CD14-positive monocyte (primary cell): ENCODE measurements around the gene ECI2. TPM values are rescaled to one million over a fixed set of nuclear protein-coding genes. Genes with fewer than 3 reads are reported as not detected.
A peak's percentile ranks its signal among the peaks of the same experiment; 100 is the strongest.

Experiments used
- DNase-seq, 3 donors: peaks; one replicate each; pipeline ENCODE4 v3.0.0-alpha.2; 2011 to 2022
- H2AFZ ChIP-seq: 2 replicates; pipeline ENCODE4 v1.6.0; 2012; ENCODE audit warnings: mild to moderate bottlenecking, low read depth, low read length, inconsistent platforms; ENCODE audit not compliant: insufficient read depth, poor library complexity, severe bottlenecking
- H3K27ac ChIP-seq, 2 donors: 1 replicate in 1 of 2; 2 replicates in 1 of 2; pipeline ENCODE4 v1.5.1; 2012 to 2013; ENCODE audit warnings: low read length in 2 of 2, control low read depth in 1 of 2, inconsistent platforms in 1 of 2, low read depth in 1 of 2, mild to moderate bottlenecking in 1 of 2
- H3K27me3 ChIP-seq, 2 donors: one replicate each; pipeline versions ENCODE4 v1.6.0 to v1.6.1; 2011 to 2013; ENCODE audit warnings: low read length in 2 of 2; ENCODE audit not compliant: control insufficient read depth in 2 of 2, insufficient read depth in 2 of 2
- H3K36me3 ChIP-seq, 2 donors: replicated peaks in 1 of 2; 1 replicate in 1 of 2; 2 replicates in 1 of 2; pipeline versions ENCODE4 v1.5.1 to v1.6.1; 2012 to 2013; ENCODE audit warnings: low read length in 2 of 2, control low read depth in 1 of 2, inconsistent platforms in 1 of 2, mild to moderate bottlenecking in 1 of 2; ENCODE audit not compliant: insufficient read depth in 2 of 2, control insufficient read depth in 1 of 2
- H3K4me1 ChIP-seq, 2 donors: 1 replicate in 1 of 2; 2 replicates in 1 of 2; pipeline versions ENCODE4 v1.5.1 to v1.6.1; 2012 to 2013; ENCODE audit warnings: low read length in 2 of 2, control low read depth in 1 of 2, inconsistent platforms in 1 of 2, mild to moderate bottlenecking in 1 of 2, moderate library complexity in 1 of 2; ENCODE audit not compliant: insufficient read depth in 2 of 2, control insufficient read depth in 1 of 2
- H3K4me2 ChIP-seq: replicated peaks from 2 replicates; pipeline ENCODE3; 2012; ENCODE audit warnings: low read length, moderate library complexity, mild to moderate bottlenecking; ENCODE audit not compliant: poor library complexity, severe bottlenecking; ENCODE audit errors: extremely low read depth
- H3K4me3 ChIP-seq, 3 experiments: fragments of 200-600 bp in 1 of 3; sonication (generic) in 1 of 3; replicated peaks in 1 of 3; 1 replicate in 2 of 3; 2 replicates in 1 of 3; pipeline ENCODE4 v1.5.1; 2011 to 2013; ENCODE audit warnings: low read length in 3 of 3, mild to moderate bottlenecking in 3 of 3, control low read depth in 2 of 3, low read depth in 2 of 3, inconsistent platforms in 1 of 3, moderate library complexity in 1 of 3
- H3K79me2 ChIP-seq: 2 replicates; pipeline ENCODE4 v1.6.0; 2012; ENCODE audit warnings: mild to moderate bottlenecking, control low read depth, inconsistent platforms, low read length, moderate library complexity; ENCODE audit not compliant: insufficient read depth
- H3K9ac ChIP-seq: 2 replicates; pipeline ENCODE4 v1.6.0; 2017; ENCODE audit warnings: low read length, mild to moderate bottlenecking; ENCODE audit not compliant: insufficient read depth, poor library complexity, severe bottlenecking
- H3K9me3 ChIP-seq, 2 donors: replicated peaks in 1 of 2; 1 replicate in 1 of 2; 2 replicates in 1 of 2; pipeline versions ENCODE4 v1.5.1 to v1.6.1; 2012 to 2013; ENCODE audit warnings: low read length in 2 of 2, control low read depth in 1 of 2; ENCODE audit not compliant: control insufficient read depth in 1 of 2, insufficient read depth in 1 of 2
- H4K20me1 ChIP-seq: 2 replicates; pipeline ENCODE4 v1.6.0; 2012; ENCODE audit warnings: mild to moderate bottlenecking, low read length, control low read depth, moderate library complexity; ENCODE audit not compliant: insufficient read depth
- H3K27ac Mint-ChIP-seq, 7 donors: one replicate each; pipeline ENCODE4 v1.8.0; 2020; ENCODE audit warnings: mild to moderate bottlenecking in 7 of 7, mixed read lengths in 7 of 7, moderate library complexity in 6 of 7, inconsistent platforms in 2 of 7
- H3K27me3 Mint-ChIP-seq, 3 donors: one replicate each; pipeline ENCODE4 v1.8.0; 2021 to 2022; ENCODE audit warnings: low read depth in 3 of 3, mild to moderate bottlenecking in 3 of 3, mixed read lengths in 3 of 3, moderate library complexity in 3 of 3, inconsistent platforms in 1 of 3
- H3K36me3 Mint-ChIP-seq, 2 donors: one replicate each; pipeline ENCODE4 v1.8.0; 2020; ENCODE audit warnings: mixed read lengths in 2 of 2, inconsistent platforms in 1 of 2, mild to moderate bottlenecking in 1 of 2
- H3K4me1 Mint-ChIP-seq: one replicate; pipeline ENCODE4 v1.8.0; 2020; ENCODE audit warnings: mild to moderate bottlenecking, mixed read lengths
- H3K4me3 Mint-ChIP-seq, 2 donors: one replicate each; pipeline ENCODE4 v1.8.0; 2020; ENCODE audit warnings: mild to moderate bottlenecking in 2 of 2, mixed read lengths in 2 of 2, moderate library complexity in 1 of 2
- H3K9me3 Mint-ChIP-seq, 7 donors: one replicate each; pipeline ENCODE4 v1.8.0; 2020 to 2022; ENCODE audit warnings: mixed read lengths in 7 of 7, mild to moderate bottlenecking in 6 of 7, moderate library complexity in 6 of 7, inconsistent platforms in 2 of 7
- WGBS: methylation state at CpG from one replicate; pipeline ENCODE4 v1.1.5; 2013; ENCODE audit warnings: missing lambda C conversion rate; ENCODE audit not compliant: insufficient coverage; 5-methylcytosine and 5-hydroxymethylcytosine counted together
- intact Hi-C, 2 donors: fragments of 100-400 bp; cut with micrococcal nuclease; formaldehyde crosslinking; loops; one replicate each; pipeline versions ENCODE4 v1.15.0 to v1.15.1; 2023
- polyA plus RNA-seq, 3 donors: library from polyadenylated mRNA; depleted of rRNA in 1 of 3; unstranded in 2 of 3; stranded (reverse) in 1 of 3; fragments of 300-500 nt in 2 of 3; fragments of >200 nt in 1 of 3; fragmentation: Illumina TruSeq in 2 of 3; gene quantifications; 1 replicate in 2 of 3; 2 replicates in 1 of 3; pipeline ENCODE4 v1.2.3, GENCODE V29; 2012 to 2021
- TF ChIP-seq, protein P1 (sequence below): fragments of 200-600 bp; IDR thresholded peaks from one replicate; pipeline ENCODE4 v1.8.0; 2022; ENCODE audit warnings: antibody characterized with exemption, mild to moderate bottlenecking

The ECI2 gene
- polyA plus RNA-seq, 3 donors, result 9.2 to 45.9 (median 44.5) TPM

- Histone ChIP-seq H3K9ac (no peak overlapping the region), H3K4me3 (no peak overlapping the region), H3K79me2 (no peaks in the 10 kb centered on the region), H3K36me3 (peaks cover 41 to 49% of the 10 kb centered on the region in 2 donors), H2AFZ (no peak overlapping the region), H3K4me1 (no peaks in the 10 kb centered on the region), H3K27me3 (no peaks in the 10 kb centered on the region), H3K9me3 (no peaks in the 10 kb centered on the region), H3K4me2 (no peak overlapping the region), H4K20me1 (peaks cover 8% of the 10 kb centered on the region), H3K27ac (no peak overlapping the region)
- peaks cover 40 to 44% of the 10 kb centered on the region in 2 donors for H3K36me3 Mint-ChIP-seq
- no peaks in the 10 kb centered on the region for H3K27me3 Mint-ChIP-seq
- no peaks in the 10 kb centered on the region for H3K9me3 Mint-ChIP-seq
- no peaks in the 10 kb centered on the region for H3K4me1 Mint-ChIP-seq
- TF ChIP-seq, protein P1, sequence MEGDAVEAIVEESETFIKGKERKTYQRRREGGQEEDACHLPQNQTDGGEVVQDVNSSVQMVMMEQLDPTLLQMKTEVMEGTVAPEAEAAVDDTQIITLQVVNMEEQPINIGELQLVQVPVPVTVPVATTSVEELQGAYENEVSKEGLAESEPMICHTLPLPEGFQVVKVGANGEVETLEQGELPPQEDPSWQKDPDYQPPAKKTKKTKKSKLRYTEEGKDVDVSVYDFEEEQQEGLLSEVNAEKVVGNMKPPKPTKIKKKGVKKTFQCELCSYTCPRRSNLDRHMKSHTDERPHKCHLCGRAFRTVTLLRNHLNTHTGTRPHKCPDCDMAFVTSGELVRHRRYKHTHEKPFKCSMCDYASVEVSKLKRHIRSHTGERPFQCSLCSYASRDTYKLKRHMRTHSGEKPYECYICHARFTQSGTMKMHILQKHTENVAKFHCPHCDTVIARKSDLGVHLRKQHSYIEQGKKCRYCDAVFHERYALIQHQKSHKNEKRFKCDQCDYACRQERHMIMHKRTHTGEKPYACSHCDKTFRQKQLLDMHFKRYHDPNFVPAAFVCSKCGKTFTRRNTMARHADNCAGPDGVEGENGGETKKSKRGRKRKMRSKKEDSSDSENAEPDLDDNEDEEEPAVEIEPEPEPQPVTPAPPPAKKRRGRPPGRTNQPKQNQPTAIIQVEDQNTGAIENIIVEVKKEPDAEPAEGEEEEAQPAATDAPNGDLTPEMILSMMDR, result no peak
- no peak overlapping the region for H3K4me3 Mint-ChIP-seq
- intact Hi-C loops, result no loop called here
- WGBS, result 98% methylated on average over 5 of the region's 7 CpGs
- DNase-seq, result no peak
- H3K27ac Mint-ChIP-seq, result peak overlapping the region in 2 of 7 donors; percentile 13 to 26
These were observed 69.2 kb downstream of the ECI2 start for GRCh38 chr6:4066029-4066755.

Other genes with a start within 250 kb of the ECI2 start
- not detected for gene FAM217A, start 56.4 kb downstream of the ECI2 start, polyA plus RNA-seq